Measurements from ENCODE around the gene MUC5AC.
"Not testable (repeated sequence)": the region's sequence is repeated elsewhere in the genome, so short reads cannot be mapped to it uniquely, and the experiment has no call there.

The MUC5AC gene

GRCh38 chr11:1152316-1153104 is 5.2 kb upstream of the MUC5AC start:
- H3K4me3 ChIP-seq (ENCODE audit: low read depth, low read length), result no peak overlapping the region
- in situ Hi-C loops (cut with HindIII; ENCODE audit: low sequenced_read_pairs), result no loop called here
- TF ChIP-seq, protein P1, sequence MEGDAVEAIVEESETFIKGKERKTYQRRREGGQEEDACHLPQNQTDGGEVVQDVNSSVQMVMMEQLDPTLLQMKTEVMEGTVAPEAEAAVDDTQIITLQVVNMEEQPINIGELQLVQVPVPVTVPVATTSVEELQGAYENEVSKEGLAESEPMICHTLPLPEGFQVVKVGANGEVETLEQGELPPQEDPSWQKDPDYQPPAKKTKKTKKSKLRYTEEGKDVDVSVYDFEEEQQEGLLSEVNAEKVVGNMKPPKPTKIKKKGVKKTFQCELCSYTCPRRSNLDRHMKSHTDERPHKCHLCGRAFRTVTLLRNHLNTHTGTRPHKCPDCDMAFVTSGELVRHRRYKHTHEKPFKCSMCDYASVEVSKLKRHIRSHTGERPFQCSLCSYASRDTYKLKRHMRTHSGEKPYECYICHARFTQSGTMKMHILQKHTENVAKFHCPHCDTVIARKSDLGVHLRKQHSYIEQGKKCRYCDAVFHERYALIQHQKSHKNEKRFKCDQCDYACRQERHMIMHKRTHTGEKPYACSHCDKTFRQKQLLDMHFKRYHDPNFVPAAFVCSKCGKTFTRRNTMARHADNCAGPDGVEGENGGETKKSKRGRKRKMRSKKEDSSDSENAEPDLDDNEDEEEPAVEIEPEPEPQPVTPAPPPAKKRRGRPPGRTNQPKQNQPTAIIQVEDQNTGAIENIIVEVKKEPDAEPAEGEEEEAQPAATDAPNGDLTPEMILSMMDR (IDR thresholded peaks at IDR 0.05; ENCODE audit: low read depth, low read length), result no peak
- DNase-seq (ENCODE audit: low read depth, low spot score), result peak; percentile 59

- no peak overlapping the region for H3K4me3 ChIP-seq (ENCODE audit: low read depth, low read length)
- in situ Hi-C loops (cut with HindIII; ENCODE audit: low sequenced_read_pairs), result no loop called here
- TF ChIP-seq, protein P1 (IDR thresholded peaks at IDR 0.05; ENCODE audit: low read depth, low read length), result no peak
- DNase-seq (ENCODE audit: low read depth, low spot score), result peak; percentile 19
These were observed 4.4 kb upstream of the MUC5AC start for GRCh38 chr11:1153105-1153950.

DNA sequence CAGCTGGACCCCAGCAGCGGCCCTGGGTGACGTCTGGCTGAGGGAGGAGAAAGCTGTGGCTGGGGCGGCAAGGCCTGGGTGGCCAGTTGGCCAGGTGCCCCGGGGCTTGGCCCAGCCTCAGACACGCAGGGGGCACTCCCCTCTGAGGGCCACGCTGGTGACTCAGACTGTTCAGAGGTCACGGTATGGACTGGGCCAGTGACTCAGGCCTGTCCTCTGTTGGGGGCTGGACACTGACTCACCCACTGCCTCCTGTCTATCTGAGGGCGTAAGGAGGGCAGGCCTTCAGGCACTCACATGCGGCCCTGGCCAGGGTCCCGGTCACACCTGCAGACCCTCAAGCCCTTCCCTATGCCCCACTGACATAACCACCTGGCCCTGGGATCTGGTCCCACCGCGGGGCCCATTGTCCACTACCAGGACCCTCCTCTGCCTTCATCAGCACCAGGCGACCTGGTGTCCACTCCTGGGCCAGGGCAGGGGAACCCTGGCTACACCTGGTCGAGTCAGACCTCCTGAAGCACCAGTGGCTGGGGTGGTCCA is 3.7 kb upstream of the MUC5AC start:
- TF ChIP-seq, protein P1 (IDR thresholded peaks at IDR 0.05; ENCODE audit: low read depth, low read length), result no peak
- DNase-seq (ENCODE audit: low read depth, low spot score), result peak; percentile 92
- in situ Hi-C loops (cut with HindIII; ENCODE audit: low sequenced_read_pairs), result no loop called here
- H3K4me3 ChIP-seq (ENCODE audit: low read depth, low read length), result no peak overlapping the region

DNA sequence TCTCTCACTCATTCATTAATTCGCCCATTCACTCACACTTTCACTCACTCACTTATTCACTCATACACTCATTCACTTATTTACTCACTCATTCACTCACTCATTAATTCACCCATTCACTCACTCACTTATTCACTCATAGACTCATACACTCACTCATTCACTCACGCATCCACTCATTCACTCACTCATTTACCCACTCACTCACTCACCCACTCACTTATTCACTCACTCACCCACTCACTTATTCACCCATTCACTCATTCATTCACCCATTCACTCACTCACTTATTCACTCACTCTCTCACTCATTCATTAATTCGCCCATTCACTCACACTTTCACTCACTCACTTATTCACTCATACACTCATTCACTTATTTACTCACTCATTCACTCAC is 3.1 kb upstream of the MUC5AC start:
- in situ Hi-C loops (cut with HindIII; ENCODE audit: low sequenced_read_pairs); H3K4me3 ChIP-seq (ENCODE audit: low read depth, low read length); DNase-seq (ENCODE audit: low read depth, low spot score): not testable (repeated sequence)

DNA sequence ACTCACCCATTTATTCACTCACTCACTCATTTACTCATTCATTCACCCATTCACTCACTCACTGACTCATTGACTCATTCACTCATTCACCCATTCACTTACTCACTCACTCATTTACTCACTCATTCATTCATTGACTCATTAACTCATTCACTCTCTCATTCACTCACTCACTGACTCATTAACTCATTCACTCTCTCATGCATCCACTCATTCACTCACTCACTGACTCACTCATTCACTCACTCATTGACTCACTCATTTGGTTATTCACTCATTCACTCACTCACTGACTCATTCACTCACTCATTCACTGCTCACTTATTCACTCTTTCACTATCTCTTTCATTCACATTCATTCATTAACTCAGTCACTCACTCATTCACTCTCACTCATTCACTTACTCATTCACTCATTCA is 2.5 kb upstream of the MUC5AC start:
- H3K4me3 ChIP-seq (ENCODE audit: low read depth, low read length), result no peak overlapping the region
- in situ Hi-C loops (cut with HindIII; ENCODE audit: low sequenced_read_pairs), result no loop called here
- no peak for DNase-seq (ENCODE audit: low read depth, low spot score)
- TF ChIP-seq, protein P1 (IDR thresholded peaks at IDR 0.05; ENCODE audit: low read depth, low read length), result no peak

DNA sequence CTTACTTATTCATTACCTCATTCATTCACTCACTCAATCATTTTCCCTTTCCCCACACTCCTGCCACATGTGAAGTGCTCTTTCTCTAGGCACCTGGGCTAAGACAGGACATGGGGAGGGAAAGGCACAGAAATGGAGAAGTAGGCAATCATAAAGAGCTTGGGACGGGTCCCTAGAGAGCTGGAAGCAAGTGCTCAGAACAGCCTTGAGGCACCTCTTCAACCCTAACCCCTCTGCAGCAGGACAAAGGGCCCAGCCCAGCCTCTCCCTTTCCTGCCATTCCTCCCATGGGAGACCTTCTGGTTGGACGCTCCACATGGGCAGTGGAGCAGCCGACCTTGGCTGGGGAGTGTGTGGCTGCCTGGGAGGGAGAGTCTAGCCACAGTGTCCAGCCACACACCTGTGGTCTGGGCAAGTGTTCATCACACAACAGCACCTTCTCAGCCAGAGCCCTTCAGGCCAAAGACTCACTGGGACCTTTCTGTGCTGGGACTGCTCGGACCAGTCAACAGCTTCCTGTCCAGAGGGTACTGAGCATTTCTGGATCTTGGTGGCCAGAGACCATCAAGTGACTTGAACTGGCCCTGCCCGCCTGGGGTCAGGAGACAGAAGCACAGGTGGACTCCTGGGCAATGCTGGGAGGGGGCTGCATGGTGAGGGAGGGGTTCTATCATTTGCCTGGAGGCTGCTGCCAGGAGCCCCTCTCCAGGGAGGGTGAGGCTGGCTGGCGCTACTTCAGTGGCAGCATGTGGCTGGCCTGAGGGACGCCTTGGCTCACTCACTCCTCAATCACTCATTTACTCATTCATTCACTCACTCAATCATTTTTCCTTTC is 1.0 kb upstream of the MUC5AC start:
- TF ChIP-seq, protein P1 (IDR thresholded peaks at IDR 0.05; ENCODE audit: low read depth, low read length), result no peak
- DNase-seq (ENCODE audit: low read depth, low spot score), result no peak
- in situ Hi-C loops (cut with HindIII; ENCODE audit: low sequenced_read_pairs), result no loop called here

More for the DNA sequence above, 1.0 kb upstream of the MUC5AC start:
- no peak overlapping the region for H3K4me3 ChIP-seq (ENCODE audit: low read depth, low read length)

Data from astrocyte of the spinal cord (primary cell).